AG09319 (cell line): ENCODE measurements around the gene CSRP1.
"Not testable (repeated sequence)": the region's sequence is repeated elsewhere in the genome, so short reads cannot be mapped to it uniquely, and the experiment has no call there.

Source experiments
- DNase-seq: peaks from one replicate; pipeline ENCODE4 v3.0.0-alpha.2; 2010; ENCODE audit warnings: low read depth; ENCODE audit errors: extremely low read depth
- TF ChIP-seq, protein P1 (sequence below): IDR thresholded peaks from 2 replicates; pipeline ENCODE4 v1.5.1; 2011; ENCODE audit warnings: low read depth, mild to moderate bottlenecking, inconsistent platforms, low read length, moderate library complexity

The CSRP1 gene

DNA sequence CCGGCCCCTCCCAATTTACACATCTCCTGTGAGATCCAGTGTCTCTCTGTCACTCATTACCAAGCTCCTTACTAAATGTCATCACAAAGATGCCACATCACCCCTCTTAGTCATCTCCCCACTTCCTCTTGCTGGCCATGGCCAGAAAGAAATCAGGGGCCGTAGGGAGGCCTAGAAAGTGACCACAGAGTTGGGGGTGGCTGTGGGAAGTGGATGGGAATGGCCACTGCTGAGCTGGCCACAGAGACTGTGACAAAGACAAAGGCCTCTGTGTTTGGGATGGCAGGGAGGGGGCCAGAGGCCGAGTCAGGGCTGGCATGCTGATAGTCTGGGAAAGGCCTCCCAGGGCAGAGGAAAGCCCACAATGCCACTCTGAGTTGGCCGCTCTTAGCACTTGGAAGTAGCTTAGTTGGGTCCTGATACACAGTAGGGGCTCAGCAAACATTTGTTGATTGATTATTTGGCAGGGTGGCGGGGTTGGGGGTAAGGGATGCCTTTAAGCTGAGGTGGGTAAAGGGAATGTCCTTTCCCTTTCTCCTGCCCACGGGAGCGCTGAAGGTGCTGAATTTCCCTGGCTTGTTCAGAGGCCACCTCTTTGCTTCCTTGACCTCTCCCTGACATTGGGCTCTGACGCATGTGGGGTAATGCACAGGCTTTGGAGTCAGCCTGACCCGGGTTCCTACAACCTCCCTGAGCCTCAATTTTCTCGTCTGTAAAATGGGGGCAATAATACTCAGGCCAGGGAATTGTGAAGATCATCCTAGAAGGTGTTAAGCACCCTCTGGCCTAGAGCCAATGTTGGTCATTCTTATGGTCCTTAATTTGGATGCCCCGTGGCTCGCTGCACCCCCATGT is 45.2 kb upstream of the CSRP1 start:
- DNase-seq: no peak

DNA sequence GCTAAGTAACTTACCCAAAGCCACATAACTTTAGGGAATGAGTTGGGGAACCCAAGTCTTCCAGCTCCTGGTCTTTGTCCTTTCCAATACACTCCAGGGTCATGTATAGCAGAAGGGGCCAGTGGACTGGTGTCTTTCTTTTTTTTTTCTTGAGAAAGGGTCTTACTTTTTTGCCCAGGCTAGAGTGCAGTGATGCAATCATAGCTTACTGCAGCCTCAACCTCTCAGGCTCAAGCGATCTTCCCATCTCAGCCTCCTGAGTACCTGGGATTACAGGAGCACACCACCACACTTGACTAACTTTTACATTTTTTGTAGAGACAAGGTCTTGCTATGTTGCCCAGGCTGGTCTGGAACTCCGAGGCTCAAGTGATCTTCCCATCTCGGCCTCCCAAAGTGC is 44.2 kb upstream of the CSRP1 start:
- DNase-seq: no peak
- TF ChIP-seq, protein P1, sequence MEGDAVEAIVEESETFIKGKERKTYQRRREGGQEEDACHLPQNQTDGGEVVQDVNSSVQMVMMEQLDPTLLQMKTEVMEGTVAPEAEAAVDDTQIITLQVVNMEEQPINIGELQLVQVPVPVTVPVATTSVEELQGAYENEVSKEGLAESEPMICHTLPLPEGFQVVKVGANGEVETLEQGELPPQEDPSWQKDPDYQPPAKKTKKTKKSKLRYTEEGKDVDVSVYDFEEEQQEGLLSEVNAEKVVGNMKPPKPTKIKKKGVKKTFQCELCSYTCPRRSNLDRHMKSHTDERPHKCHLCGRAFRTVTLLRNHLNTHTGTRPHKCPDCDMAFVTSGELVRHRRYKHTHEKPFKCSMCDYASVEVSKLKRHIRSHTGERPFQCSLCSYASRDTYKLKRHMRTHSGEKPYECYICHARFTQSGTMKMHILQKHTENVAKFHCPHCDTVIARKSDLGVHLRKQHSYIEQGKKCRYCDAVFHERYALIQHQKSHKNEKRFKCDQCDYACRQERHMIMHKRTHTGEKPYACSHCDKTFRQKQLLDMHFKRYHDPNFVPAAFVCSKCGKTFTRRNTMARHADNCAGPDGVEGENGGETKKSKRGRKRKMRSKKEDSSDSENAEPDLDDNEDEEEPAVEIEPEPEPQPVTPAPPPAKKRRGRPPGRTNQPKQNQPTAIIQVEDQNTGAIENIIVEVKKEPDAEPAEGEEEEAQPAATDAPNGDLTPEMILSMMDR: no peak

More for the DNA sequence above, 45.2 kb upstream of the CSRP1 start:
- TF ChIP-seq, protein P1: no peak

DNA sequence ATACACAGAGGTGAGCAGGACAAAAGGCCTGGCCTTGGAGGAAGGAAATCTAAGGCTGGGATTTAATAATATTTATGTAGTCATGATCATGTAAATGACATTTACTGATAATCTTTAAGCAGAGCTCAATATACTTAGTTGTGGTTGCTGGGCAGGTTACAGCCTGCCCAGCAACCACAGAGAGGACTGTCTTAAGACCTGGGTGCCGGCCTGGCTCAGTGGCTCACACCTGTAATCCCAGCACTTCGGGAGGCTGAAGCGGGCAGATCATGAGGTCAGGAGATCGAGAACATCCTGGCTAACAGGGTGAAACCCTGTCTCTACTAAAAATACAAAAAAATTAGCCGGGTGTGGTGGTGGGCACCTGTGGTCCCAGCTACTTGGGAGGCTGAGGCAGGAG is 42.6 kb upstream of the CSRP1 start:
- not testable (repeated sequence) for DNase-seq

DNA sequence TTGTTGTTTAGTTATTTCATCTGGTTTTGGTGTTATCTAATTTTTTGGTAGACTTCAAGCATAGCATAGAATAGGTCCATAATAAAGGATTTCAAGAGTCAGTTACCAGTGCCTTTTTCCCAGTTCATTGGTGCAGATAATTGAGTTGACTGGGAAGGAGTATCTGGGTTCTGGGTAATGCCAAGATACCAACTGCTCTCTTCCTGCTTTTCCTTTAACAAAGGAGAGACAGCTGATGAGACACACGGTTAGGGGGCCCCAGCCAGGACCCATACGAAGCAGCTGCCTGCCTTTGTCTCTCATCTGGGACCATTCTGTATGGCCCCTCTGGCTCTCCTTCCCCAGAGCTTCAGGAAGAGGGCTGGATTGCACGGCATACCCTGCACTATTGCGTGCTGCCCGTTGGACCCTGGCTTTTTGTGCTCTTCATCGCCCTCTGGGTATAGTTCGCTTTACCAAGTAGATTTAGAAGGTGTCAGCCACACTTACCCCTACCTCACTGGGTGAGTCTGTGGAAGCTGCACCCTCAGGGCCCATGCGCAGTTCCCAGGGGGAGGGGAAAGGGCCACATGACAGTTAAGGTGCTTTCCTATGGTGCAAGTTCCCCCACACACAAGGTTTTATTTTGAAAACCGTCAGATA is 39.0 kb upstream of the CSRP1 start:
- DNase-seq: no peak
- TF ChIP-seq, protein P1: no peak

DNA sequence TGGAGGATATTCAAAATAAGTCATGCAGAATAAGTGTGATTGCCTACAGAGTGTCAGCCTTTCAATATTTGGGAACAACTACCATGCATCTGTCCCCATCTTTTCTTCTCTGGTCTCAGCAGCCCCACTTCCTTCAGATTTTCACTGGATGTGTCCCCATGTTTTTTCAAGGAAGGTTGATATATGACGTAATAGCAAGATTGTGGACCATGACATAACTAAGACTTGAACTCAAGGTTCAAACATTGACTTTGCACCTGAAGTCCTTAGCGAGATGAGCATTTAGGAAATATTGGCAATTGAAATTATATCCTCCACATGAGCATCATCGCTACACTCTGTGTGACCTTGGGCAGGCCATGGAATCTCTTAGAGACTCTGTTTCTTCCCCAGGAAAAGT is 37.8 kb upstream of the CSRP1 start:
- TF ChIP-seq, protein P1: no peak
- no peak for DNase-seq

DNA sequence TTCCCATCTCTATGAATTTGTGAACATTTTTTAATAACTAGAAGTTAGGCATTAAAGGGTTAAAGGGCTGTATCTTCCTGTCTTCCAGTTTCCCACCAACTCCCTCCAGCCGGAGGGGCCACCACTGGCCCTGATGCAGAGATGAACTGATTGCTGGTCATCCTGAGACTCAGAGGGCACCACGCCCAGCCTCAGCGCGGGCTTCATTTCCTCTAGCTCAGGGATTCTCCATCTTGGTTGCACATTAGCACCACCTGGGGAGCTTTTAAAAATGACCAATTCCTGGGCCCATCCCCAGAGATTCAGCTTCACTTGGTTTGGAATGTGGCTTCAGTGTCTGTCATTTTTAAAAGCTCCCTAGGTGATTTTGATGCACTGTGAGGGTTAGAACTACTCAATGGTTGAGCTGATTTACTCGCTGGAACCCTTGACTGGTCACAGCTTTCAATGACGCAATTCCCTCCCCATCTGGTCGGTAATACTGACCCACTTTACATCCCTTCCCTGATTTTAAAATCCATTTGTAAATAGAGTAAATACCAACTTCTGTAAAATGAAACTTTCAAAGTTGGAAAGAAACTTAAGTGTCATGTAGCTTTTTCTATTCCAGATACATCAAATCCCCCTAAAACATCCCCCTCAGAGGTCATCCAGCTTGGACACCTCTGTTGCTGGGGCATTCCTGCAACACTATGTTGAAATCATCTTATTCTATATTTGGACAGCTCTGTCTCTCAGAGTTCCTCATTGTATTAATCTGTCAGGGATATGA is 37.1 kb upstream of the CSRP1 start:
- DNase-seq: no peak
- TF ChIP-seq, protein P1: no peak

DNA sequence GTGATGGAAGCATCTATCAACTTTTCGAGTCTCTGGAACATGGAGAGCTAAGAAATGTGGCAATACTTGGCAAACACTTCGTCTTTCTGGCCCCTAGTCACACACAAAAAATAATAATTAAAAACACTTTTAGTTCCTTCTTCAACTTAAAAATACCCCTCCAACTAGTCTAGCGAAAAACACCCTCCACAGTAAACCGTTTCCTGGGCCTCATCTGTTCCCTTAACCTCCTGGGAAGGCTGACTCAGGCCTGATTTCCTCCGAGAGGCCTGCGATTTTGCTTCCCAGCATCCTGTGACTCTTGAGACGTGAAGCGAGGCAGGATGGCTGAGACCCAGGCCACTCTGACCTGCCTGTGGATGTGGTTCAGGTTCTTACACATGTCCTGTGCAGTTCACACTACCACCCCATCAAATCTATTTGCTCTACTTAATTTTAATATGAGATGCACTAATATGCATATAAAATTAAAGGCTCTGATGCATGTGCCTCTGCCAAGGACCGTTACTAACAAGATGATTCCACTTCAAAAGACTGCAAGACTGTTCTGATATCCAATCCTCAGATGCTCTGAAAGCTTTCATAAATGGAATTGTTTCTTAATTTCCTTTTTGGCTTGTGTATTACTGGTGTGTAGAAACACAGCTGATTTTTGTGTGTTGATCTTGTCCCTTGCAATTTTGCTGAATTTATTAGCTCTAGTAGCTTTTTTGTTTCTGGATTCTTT is 35.5 kb upstream of the CSRP1 start:
- no peak for DNase-seq

More for the DNA sequence above, 35.5 kb upstream of the CSRP1 start:
- TF ChIP-seq, protein P1: no peak
